Tibial artery (tissue), 4 donors: ENCODE measurements around the gene HOXA11.
A peak's percentile ranks its signal among the peaks of the same experiment; 100 is the strongest.

ENCODE experiments used
- DNase-seq, 2 donors: peaks; one replicate each; pipeline ENCODE4 v3.0.0-alpha.2; 2019
- H3K27ac ChIP-seq, 2 donors: fragments of 200-600 bp; sonication (generic) in 1 of 2; 1 replicate in 1 of 2; 2 replicates in 1 of 2; pipeline ENCODE4 v1.5.1; 2018 to 2019; ENCODE audit warnings: mild to moderate bottlenecking in 1 of 2
- H3K27me3 ChIP-seq, 2 donors: fragments of 200-600 bp; sonication (generic) in 1 of 2; one replicate each; pipeline versions ENCODE4 v1.5.1 to v1.6.0; 2016 to 2019
- H3K36me3 ChIP-seq, 3 donors: fragments of 200-600 bp; sonication (generic) in 2 of 3; one replicate each; pipeline ENCODE4 v1.5.1; 2016 to 2019; ENCODE audit warnings: mild to moderate bottlenecking in 2 of 3
- H3K4me1 ChIP-seq, 4 donors: fragments of 200-600 bp; sonication (generic) in 2 of 4; 1 replicate in 3 of 4; 2 replicates in 1 of 4; pipeline ENCODE4 v1.5.1; 2016 to 2019
- H3K4me3 ChIP-seq, 2 donors: fragments of 200-600 bp; sonication (generic) in 1 of 2; 1 replicate in 1 of 2; 2 replicates in 1 of 2; pipeline ENCODE4 v1.5.1; 2018 to 2019; ENCODE audit warnings: mild to moderate bottlenecking in 2 of 2
- H3K9me3 ChIP-seq, 3 donors: fragments of 200-600 bp; sonication (generic) in 1 of 3; one replicate each; pipeline ENCODE4 v1.5.1; 2016 to 2019
- intact Hi-C: fragments of 100-400 bp; cut with DNase I; formaldehyde crosslinking; loops from one replicate; pipeline ENCODE4 v1.15.0; 2023; ENCODE audit warnings: low total_unique reads
- TF ChIP-seq, protein P1 (sequence below), 2 experiments: fragments of 200-600 bp in 1 of 2; fragments of 450-650 bp in 1 of 2; IDR thresholded peaks; one replicate each; pipeline ENCODE4 v1.5.1; 2017 to 2019; ENCODE audit warnings: antibody characterized with exemption in 2 of 2, mild to moderate bottlenecking in 1 of 2, moderate library complexity in 1 of 2

HOXA11 gene

DNA sequence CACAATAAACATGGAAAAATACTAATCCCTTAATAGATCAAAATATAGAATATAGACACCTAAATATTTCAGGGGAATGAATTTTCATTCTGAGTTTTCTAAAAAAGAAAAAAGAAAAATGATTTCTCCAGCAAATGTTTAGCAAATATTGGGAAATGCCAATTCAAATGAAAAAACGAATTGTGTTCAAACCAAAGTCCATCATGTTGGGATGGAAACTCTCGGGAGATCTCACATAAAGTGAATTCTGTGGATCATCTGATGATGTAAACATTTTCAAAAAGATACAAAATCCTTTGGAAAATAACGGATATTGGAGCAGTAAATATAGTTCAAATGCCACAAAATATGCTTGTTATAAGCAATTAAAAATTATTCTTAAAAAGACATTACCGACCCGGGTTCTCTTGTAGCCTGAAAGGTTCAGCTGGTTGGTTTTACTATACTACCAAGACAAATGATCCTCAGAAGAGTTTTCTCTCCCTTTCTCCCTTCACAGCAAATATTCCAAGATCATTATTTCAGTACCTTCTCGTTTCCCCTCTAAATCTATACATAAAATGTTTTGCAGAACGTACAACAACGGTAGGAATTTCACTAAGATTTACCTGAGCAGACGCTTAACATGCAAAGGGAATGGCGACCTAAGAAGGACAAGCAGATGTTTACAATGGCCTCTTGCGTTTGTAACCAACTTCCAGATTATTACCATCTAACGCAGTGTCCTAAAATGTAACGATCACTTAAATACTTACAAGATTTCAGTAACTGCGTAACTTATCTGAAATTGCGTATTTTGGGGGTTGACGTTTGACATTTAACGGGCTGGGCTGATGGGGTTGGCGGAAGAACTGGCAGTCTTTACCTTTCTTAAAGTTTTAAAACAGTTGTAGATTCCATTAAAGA lies 12.4 kb upstream of the HOXA11 start:
- no peak overlapping the region for H3K27ac ChIP-seq

DNA sequence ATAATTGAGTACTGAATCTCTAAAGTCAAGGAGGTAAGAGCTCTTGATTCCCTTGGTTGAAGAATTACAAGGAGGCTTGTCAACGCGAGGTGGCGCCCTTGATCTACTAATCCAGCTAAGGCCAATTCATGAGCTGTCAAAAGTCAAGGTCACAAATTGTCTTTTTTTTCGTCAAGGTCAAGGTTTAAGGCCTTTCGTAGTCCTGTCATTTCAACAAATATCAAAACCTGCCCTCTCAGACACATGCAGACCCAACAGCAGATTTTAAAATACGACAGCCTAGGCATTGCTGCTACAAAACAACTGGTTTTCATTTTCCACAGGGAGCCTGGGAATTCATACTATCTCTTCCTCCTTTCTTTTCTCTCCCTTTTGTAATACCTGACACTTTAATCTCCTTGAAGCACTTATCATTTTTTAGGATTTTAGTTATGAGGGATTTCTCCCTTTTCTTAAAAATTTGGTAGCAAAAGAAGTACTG lies 11.3 kb upstream of the HOXA11 start:
- Histone ChIP-seq H3K4me1 (peaks cover 0 to 44% (median 20%) of the 10 kb centered on the region in 4 donors), H3K36me3 (no peaks in the 10 kb centered on the region), H3K9me3 (no peaks in the 10 kb centered on the region), H3K27ac (no peak overlapping the region), H3K27me3 (peaks cover 4 to 96% of the 10 kb centered on the region in 2 donors), H3K4me3 (no peak overlapping the region)
- peak; percentile 88 to 89 for DNase-seq
- TF ChIP-seq, protein P1, sequence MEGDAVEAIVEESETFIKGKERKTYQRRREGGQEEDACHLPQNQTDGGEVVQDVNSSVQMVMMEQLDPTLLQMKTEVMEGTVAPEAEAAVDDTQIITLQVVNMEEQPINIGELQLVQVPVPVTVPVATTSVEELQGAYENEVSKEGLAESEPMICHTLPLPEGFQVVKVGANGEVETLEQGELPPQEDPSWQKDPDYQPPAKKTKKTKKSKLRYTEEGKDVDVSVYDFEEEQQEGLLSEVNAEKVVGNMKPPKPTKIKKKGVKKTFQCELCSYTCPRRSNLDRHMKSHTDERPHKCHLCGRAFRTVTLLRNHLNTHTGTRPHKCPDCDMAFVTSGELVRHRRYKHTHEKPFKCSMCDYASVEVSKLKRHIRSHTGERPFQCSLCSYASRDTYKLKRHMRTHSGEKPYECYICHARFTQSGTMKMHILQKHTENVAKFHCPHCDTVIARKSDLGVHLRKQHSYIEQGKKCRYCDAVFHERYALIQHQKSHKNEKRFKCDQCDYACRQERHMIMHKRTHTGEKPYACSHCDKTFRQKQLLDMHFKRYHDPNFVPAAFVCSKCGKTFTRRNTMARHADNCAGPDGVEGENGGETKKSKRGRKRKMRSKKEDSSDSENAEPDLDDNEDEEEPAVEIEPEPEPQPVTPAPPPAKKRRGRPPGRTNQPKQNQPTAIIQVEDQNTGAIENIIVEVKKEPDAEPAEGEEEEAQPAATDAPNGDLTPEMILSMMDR (IDR thresholded peaks at IDR 0.05) = peak; percentile 67 to 69
- intact Hi-C loops = loop anchor here (10.0 kb wide), 2 partner anchors 728 to 898 kb away; no protein-coding TSS in a partner anchor

More for the DNA sequence above, 12.4 kb upstream of the HOXA11 start:
- Histone ChIP-seq H3K9me3 (no peaks in the 10 kb centered on the region), H3K4me1 (peaks cover 0 to 45% (median 22%) of the 10 kb centered on the region in 4 donors), H3K4me3 (no peak overlapping the region), H3K27me3 (peaks cover 4 to 96% of the 10 kb centered on the region in 2 donors), H3K36me3 (no peaks in the 10 kb centered on the region)
- DNase-seq = no peak
- intact Hi-C loops = loop anchor here (10.0 kb wide), 2 partner anchors 727 to 897 kb away; no protein-coding TSS in a partner anchor
- TF ChIP-seq, protein P1 (IDR thresholded peaks at IDR 0.05) = no peak

DNA sequence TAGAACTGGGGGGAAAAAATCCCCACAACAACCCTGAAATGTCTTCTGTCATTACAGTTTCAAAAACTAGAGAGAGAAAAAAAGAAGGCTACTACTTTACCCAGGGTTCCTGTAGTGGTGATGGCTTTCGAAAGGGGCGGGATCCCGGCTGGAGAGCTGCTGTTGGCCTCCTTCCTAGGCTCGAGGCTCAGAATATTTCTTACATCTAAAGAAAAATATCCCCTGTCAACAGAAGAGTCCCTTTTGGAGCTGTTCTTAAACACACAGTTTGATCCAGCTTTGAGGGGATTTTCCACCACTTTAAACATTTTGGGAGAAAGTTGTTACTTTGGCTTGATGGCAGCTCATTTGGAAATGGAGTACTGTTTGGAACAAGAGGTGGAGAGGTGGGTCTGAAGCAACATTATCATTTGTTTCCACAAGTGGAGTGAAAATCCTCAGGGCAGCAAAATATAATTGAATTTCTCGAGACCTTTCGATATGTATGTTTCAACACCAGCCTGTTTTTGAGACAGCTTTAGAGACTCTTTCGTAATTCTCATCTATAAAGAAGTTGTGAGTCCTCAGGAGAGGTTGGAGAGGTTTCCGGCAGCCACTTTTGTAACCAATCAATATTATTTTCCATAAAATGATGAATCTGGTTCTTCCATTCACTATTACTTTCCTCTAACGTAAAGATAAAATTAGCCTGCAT lies 9.8 kb upstream of the HOXA11 start:
- Histone ChIP-seq H3K27me3 (peaks cover 4 to 95% of the 10 kb centered on the region in 2 donors), H3K4me1 (peaks cover 0 to 29% (median 13%) of the 10 kb centered on the region in 4 donors), H3K36me3 (no peaks in the 10 kb centered on the region)

DNA sequence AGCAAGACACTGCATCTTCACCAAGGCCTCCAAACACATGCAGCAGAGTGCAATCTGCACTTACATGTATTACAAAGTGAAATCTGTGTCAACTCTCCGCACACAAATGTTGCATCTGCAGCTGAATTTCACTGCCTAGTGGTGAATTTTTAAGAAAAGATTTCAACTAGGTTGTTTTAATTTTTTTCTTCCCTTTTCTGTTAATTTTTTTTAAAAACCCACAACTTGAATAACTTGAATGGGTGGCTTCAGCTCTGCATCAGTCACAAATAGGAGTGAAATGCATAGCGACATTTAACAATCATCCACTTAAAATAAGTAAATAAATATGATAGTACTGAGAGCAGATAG lies 8.9 kb upstream of the HOXA11 start:
- Histone ChIP-seq H3K4me1 (peaks cover 0 to 21% (median 10%) of the 10 kb centered on the region in 4 donors), H3K27ac (no peak overlapping the region), H3K9me3 (no peaks in the 10 kb centered on the region), H3K27me3 (peaks cover 2 to 95% of the 10 kb centered on the region in 2 donors), H3K36me3 (no peaks in the 10 kb centered on the region), H3K4me3 (no peak overlapping the region)
- intact Hi-C loops = loop anchor here (10.0 kb wide), 2 partner anchors 731 to 901 kb away; no protein-coding TSS in a partner anchor
- DNase-seq = no peak
- TF ChIP-seq, protein P1 (IDR thresholded peaks at IDR 0.05) = no peak

More for the DNA sequence above, 9.8 kb upstream of the HOXA11 start:
- no peak overlapping the region for H3K27ac ChIP-seq
- intact Hi-C loops = loop anchor here (10.0 kb wide), 2 partner anchors 730 to 900 kb away; no protein-coding TSS in a partner anchor
- no peak overlapping the region for H3K4me3 ChIP-seq
- TF ChIP-seq, protein P1 (IDR thresholded peaks at IDR 0.05) = no peak
- H3K9me3 ChIP-seq = no peaks in the 10 kb centered on the region
- no peak for DNase-seq

DNA sequence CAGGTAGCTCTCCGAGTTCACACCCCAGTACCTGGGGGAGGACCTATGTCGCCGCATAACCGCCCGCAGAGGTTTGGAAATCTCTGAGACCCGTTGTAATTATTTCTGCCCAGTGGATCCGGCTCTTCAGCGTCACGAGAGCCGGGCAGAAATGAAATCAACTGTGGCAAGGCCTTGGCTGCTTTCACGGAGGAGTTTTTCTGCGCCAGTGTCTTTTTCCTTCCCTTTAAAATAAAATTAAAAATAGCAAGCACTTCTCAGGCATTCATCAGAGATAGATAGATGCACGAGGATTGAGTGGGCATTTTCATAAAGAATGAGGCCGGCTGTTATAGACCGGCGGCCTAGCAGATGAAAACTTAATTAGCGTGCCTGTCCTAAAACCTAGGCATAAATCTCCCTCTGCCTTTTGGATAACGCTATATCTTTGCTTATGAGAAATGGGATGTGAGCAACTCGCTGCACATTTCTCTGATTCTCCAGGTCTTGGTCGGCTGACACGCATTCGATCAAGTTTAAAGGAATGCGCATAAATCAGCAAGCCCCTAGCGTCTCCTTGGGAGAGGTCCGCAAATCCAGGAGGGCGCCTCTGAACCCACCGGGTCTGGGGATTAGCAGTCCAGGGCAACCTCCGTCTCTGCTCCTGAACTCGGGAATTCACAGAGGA lies 8.4 kb upstream of the HOXA11 start:
- H3K27me3 ChIP-seq = peaks cover 0 to 95% of the 10 kb centered on the region in 2 donors
- peaks cover 0 to 16% (median 8%) of the 10 kb centered on the region in 4 donors for H3K4me1 ChIP-seq
- peak; percentile 14 to 33 for DNase-seq
- no peaks in the 10 kb centered on the region for H3K9me3 ChIP-seq
- no peaks in the 10 kb centered on the region for H3K36me3 ChIP-seq
- intact Hi-C loops = loop anchor here (10.0 kb wide), 2 partner anchors 731 to 901 kb away; no protein-coding TSS in a partner anchor
- peak overlapping the region in 1 of 2 donors; percentile 42 for H3K4me3 ChIP-seq
- H3K27ac ChIP-seq = no peak overlapping the region
- TF ChIP-seq, protein P1 (IDR thresholded peaks at IDR 0.05) = no peak
